Loucy (cell line): ENCODE results near the gene ZNF277.

Experiments
- CTCF ChIP-seq: fragments of 200-600 bp; sonication (generic); conservative IDR thresholded peaks from 2 replicates; pipeline ENCODE4 v1.5.1; 2014; ENCODE audit warnings: mild to moderate bottlenecking, antibody characterized with exemption, low read length
- EZH2phosphoT487 ChIP-seq: fragments of 200-600 bp; IDR thresholded peaks from 2 replicates; pipeline ENCODE4 v1.6.1; 2018; ENCODE audit warnings: antibody characterized with exemption, mild to moderate bottlenecking, moderate library complexity, borderline replicate concordance

GRCh38 chr7:112255388-112255720, 48.9 kb downstream of the ZNF277 start:
- no peak for TF ChIP-seq CTCF
- no peak for TF ChIP-seq EZH2phosphoT487
